ENCODE data around the gene ZNF253.
A peak's percentile ranks its signal among the peaks of the same experiment; 100 is the strongest.
"Not testable (repeated sequence)": the region's sequence is repeated elsewhere in the genome, so short reads cannot be mapped to it uniquely, and the experiment has no call there.

ZNF253 gene

GRCh38 chr19:19865750-19866610 is at the start of gene ZNF253:
ZNF253 (plus strand) TSS chr19:19865882; CDS start chr19:19865997, 115 bp downstream.
- Histone ChIP-seq H3K9ac (ENCODE audit: insufficient read length) (peak within 1 kb of the TSS; percentile 74), H3K4me3 (peak within 1 kb of the TSS; percentile 82), H3K27ac (peak within 1 kb of the TSS; percentile 54; the same call in 1 of the 2 replicates), H3K36me3 (ENCODE audit: insufficient read depth, low read length) (no peaks in the 10 kb centered on the region), H3K9me3 (ENCODE audit: low read depth, low read length) (no peaks in the 10 kb centered on the region)
- peak; percentile 26 for DNase-seq (ENCODE audit: low read depth, low spot score)
- TF ChIP-seq FOXP2 (optimal IDR thresholded peaks at IDR 0.05; ENCODE audit: control extremely low read depth, extremely low read length, insufficient read depth) (no peak), POLR2AphosphoS5 (IDR thresholded peaks at IDR 0.05; ENCODE audit: borderline replicate concordance, low read depth, low read length) (peak; percentile 47; the same call in 1 of the 2 replicates)

- TF ChIP-seq EZH2 (IDR thresholded peaks at IDR 0.05) (no peak), POLR2AphosphoS5 (IDR thresholded peaks at IDR 0.05; ENCODE audit: borderline replicate concordance, low read depth, low read length) (no peak), FOXP2 (optimal IDR thresholded peaks at IDR 0.05; ENCODE audit: control extremely low read depth, extremely low read length, insufficient read depth) (no peak)
- no peak overlapping the region for H3K9ac ChIP-seq (ENCODE audit: insufficient read length)
- no peak overlapping the region for H3K27ac ChIP-seq
- no peak overlapping the region for H3K4me3 ChIP-seq
- H3K9me3 ChIP-seq (ENCODE audit: low read depth, low read length): peaks cover 8% of the 10 kb centered on the region; the same call in 1 of the 2 replicates
- peaks cover 22% of the 10 kb centered on the region for H3K36me3 ChIP-seq (ENCODE audit: insufficient read depth, low read length)
- no peak for DNase-seq (ENCODE audit: low read depth, low spot score)
Observed at GRCh38 chr19:19816679-19817078, 49.0 kb upstream of the ZNF253 start.

- Histone ChIP-seq H3K36me3 (ENCODE audit: insufficient read depth, low read length) (peaks cover 22% of the 10 kb centered on the region), H3K27ac (no peak overlapping the region), H3K9ac (ENCODE audit: insufficient read length) (no peak overlapping the region), H3K4me3 (no peak overlapping the region), H3K9me3 (ENCODE audit: low read depth, low read length) (peaks cover 8% of the 10 kb centered on the region; the same call in 1 of the 2 replicates)
- DNase-seq (ENCODE audit: low read depth, low spot score): no peak
- TF ChIP-seq FOXP2 (optimal IDR thresholded peaks at IDR 0.05; ENCODE audit: control extremely low read depth, extremely low read length, insufficient read depth): no peak
- no peak for TF ChIP-seq POLR2AphosphoS5 (IDR thresholded peaks at IDR 0.05; ENCODE audit: borderline replicate concordance, low read depth, low read length)
- no peak for TF ChIP-seq EZH2 (IDR thresholded peaks at IDR 0.05)
Observed at GRCh38 chr19:19817357-19817756, 48.3 kb upstream of the ZNF253 start.

GRCh38 chr19:19820774-19821320 is 44.8 kb upstream of the ZNF253 start:
- no peak for DNase-seq (ENCODE audit: low read depth, low spot score)
- no peak overlapping the region for H3K27ac ChIP-seq
- H3K9ac ChIP-seq (ENCODE audit: insufficient read length): peak overlapping the region; percentile 90
- peak overlapping the region; percentile 87 for H3K4me3 ChIP-seq
- TF ChIP-seq POLR2AphosphoS5 (IDR thresholded peaks at IDR 0.05; ENCODE audit: borderline replicate concordance, low read depth, low read length) (no peak), EZH2 (IDR thresholded peaks at IDR 0.05) (no peak), FOXP2 (optimal IDR thresholded peaks at IDR 0.05; ENCODE audit: control extremely low read depth, extremely low read length, insufficient read depth) (no peak)
- peaks cover 8% of the 10 kb centered on the region; the same call in 1 of the 2 replicates for H3K9me3 ChIP-seq (ENCODE audit: low read depth, low read length)
- peaks cover 19% of the 10 kb centered on the region for H3K36me3 ChIP-seq (ENCODE audit: insufficient read depth, low read length)

GRCh38 chr19:19821366-19821951 is 44.2 kb upstream of the ZNF253 start, which contains the start of gene ZNF506:
ZNF506 (minus strand) TSS chr19:19821750; CDS start chr19:19821603, 147 bp downstream.
- Histone ChIP-seq H3K27ac (peak within 1 kb of the TSS; percentile 87), H3K36me3 (ENCODE audit: insufficient read depth, low read length) (peaks cover 19% of the 10 kb centered on the region), H3K4me3 (peak within 1 kb of the TSS; percentile 87), H3K9me3 (ENCODE audit: low read depth, low read length) (peaks cover 8% of the 10 kb centered on the region; the same call in 1 of the 2 replicates), H3K9ac (ENCODE audit: insufficient read length) (peak within 1 kb of the TSS; percentile 90)
- peak; percentile 40 for DNase-seq (ENCODE audit: low read depth, low spot score)
- peak; percentile 66 for TF ChIP-seq POLR2AphosphoS5 (IDR thresholded peaks at IDR 0.05; ENCODE audit: borderline replicate concordance, low read depth, low read length)
- no peak for TF ChIP-seq EZH2 (IDR thresholded peaks at IDR 0.05)

- peak overlapping the region; percentile 31; the same call in 1 of the 2 replicates for H3K27ac ChIP-seq
- not testable (repeated sequence) for DNase-seq (ENCODE audit: low read depth, low spot score); H3K9me3 ChIP-seq (ENCODE audit: low read depth, low read length); H3K9ac ChIP-seq (ENCODE audit: insufficient read length)
- H3K4me3 ChIP-seq: peak overlapping the region; percentile 87
- peaks cover 19% of the 10 kb centered on the region for H3K36me3 ChIP-seq (ENCODE audit: insufficient read depth, low read length)
Observed at GRCh38 chr19:19821976-19822375, 43.7 kb upstream of the ZNF253 start.

GRCh38 chr19:19823916-19824315 is 41.8 kb upstream of the ZNF253 start:
- no peak overlapping the region for H3K27ac ChIP-seq
- peaks cover 11% of the 10 kb centered on the region; the same call in 1 of the 2 replicates for H3K36me3 ChIP-seq (ENCODE audit: insufficient read depth, low read length)
- TF ChIP-seq POLR2AphosphoS5 (IDR thresholded peaks at IDR 0.05; ENCODE audit: borderline replicate concordance, low read depth, low read length) (no peak), EZH2 (IDR thresholded peaks at IDR 0.05) (no peak), FOXP2 (optimal IDR thresholded peaks at IDR 0.05; ENCODE audit: control extremely low read depth, extremely low read length, insufficient read depth) (no peak)
- no peak for DNase-seq (ENCODE audit: low read depth, low spot score)
- H3K4me3 ChIP-seq: no peak overlapping the region
- peaks cover 4% of the 10 kb centered on the region; the same call in 1 of the 2 replicates for H3K9me3 ChIP-seq (ENCODE audit: low read depth, low read length)
- H3K9ac ChIP-seq (ENCODE audit: insufficient read length): no peak overlapping the region

GRCh38 chr19:19826875-19827274 is 38.8 kb upstream of the ZNF253 start:
- no peak for TF ChIP-seq EZH2 (IDR thresholded peaks at IDR 0.05)
- TF ChIP-seq FOXP2 (optimal IDR thresholded peaks at IDR 0.05; ENCODE audit: control extremely low read depth, extremely low read length, insufficient read depth): no peak
- no peak for TF ChIP-seq POLR2AphosphoS5 (IDR thresholded peaks at IDR 0.05; ENCODE audit: borderline replicate concordance, low read depth, low read length)
- no peak overlapping the region for H3K27ac ChIP-seq
- no peak overlapping the region for H3K9ac ChIP-seq (ENCODE audit: insufficient read length)
- no peaks in the 10 kb centered on the region for H3K36me3 ChIP-seq (ENCODE audit: insufficient read depth, low read length)
- H3K9me3 ChIP-seq (ENCODE audit: low read depth, low read length): no peaks in the 10 kb centered on the region
- H3K4me3 ChIP-seq: no peak overlapping the region
- DNase-seq (ENCODE audit: low read depth, low spot score): no peak
